GM12892 (cell line): ENCODE data around the gene TMEM107.

Experiments used
- POLR2A ChIP-seq: IDR thresholded peaks from 2 replicates; pipeline ENCODE4 v1.6.1; 2011; ENCODE audit warnings: low read depth, low read length, control low read depth
- POLR2AphosphoS5 ChIP-seq: IDR thresholded peaks from 2 replicates; pipeline ENCODE4 v1.6.1; 2011; ENCODE audit warnings: low read depth, low read length, control low read depth
- TAF1 ChIP-seq: IDR thresholded peaks from 2 replicates; pipeline ENCODE4 v1.6.1; 2011; ENCODE audit warnings: low read depth, mild to moderate bottlenecking, control low read depth, low read length, borderline replicate concordance

GRCh38 chr17:8148560-8148959 is 27.6 kb downstream of the TMEM107 start:
- TF ChIP-seq POLR2AphosphoS5 (no peak), POLR2A (no peak), TAF1 (no peak)
